Measurements from ENCODE around the gene MMP20.

Gene MMP20

GRCh38 chr11:102572554-102573220, 52.4 kb downstream of the MMP20 start:
- no peak overlapping the region for H3K4me3 Mint-ChIP-seq
- peaks cover 9% of the 10 kb centered on the region for H3K9me3 Mint-ChIP-seq
- no peaks in the 10 kb centered on the region for H3K27me3 Mint-ChIP-seq
- H3K27ac Mint-ChIP-seq = no peak overlapping the region
- peaks cover 19% of the 10 kb centered on the region for H3K4me1 Mint-ChIP-seq (ENCODE audit: low read depth)
- DNase-seq = no peak
- no peaks in the 10 kb centered on the region for H3K36me3 Mint-ChIP-seq (ENCODE audit: low read depth)

GRCh38 chr11:102568851-102569250, 56.3 kb downstream of the MMP20 start:
- Mint-ChIP-seq H3K27ac (no peak overlapping the region), H3K27me3 (no peaks in the 10 kb centered on the region), H3K4me1 (ENCODE audit: low read depth) (peaks cover 6% of the 10 kb centered on the region), H3K36me3 (ENCODE audit: low read depth) (no peaks in the 10 kb centered on the region), H3K9me3 (peaks cover 16% of the 10 kb centered on the region), H3K4me3 (no peak overlapping the region)
- DNase-seq = no peak

- DNase-seq = no peak
- Mint-ChIP-seq H3K27ac (no peak overlapping the region), H3K27me3 (no peaks in the 10 kb centered on the region), H3K9me3 (peaks cover 16% of the 10 kb centered on the region), H3K4me1 (ENCODE audit: low read depth) (peaks cover 30% of the 10 kb centered on the region), H3K36me3 (ENCODE audit: low read depth) (no peaks in the 10 kb centered on the region), H3K4me3 (no peak overlapping the region)
Observed at GRCh38 chr11:102566112-102566511, 59.0 kb downstream of the MMP20 start.

GRCh38 chr11:102564110-102564509, 61.0 kb downstream of the MMP20 start:
- Mint-ChIP-seq H3K9me3 (peaks cover 15% of the 10 kb centered on the region), H3K4me1 (ENCODE audit: low read depth) (peaks cover 49% of the 10 kb centered on the region), H3K36me3 (ENCODE audit: low read depth) (no peaks in the 10 kb centered on the region), H3K27ac (peak overlapping the region; percentile 26), H3K27me3 (no peaks in the 10 kb centered on the region), H3K4me3 (no peak overlapping the region)
- DNase-seq = no peak

- DNase-seq = no peak
- Mint-ChIP-seq H3K9me3 (peaks cover 7% of the 10 kb centered on the region), H3K27ac (no peak overlapping the region), H3K4me3 (no peak overlapping the region), H3K27me3 (no peaks in the 10 kb centered on the region), H3K4me1 (ENCODE audit: low read depth) (peaks cover 48% of the 10 kb centered on the region), H3K36me3 (ENCODE audit: low read depth) (no peaks in the 10 kb centered on the region)
Observed at GRCh38 chr11:102561636-102562035, 63.5 kb downstream of the MMP20 start.

- no peaks in the 10 kb centered on the region for H3K27me3 Mint-ChIP-seq
- H3K9me3 Mint-ChIP-seq = no peaks in the 10 kb centered on the region
- no peaks in the 10 kb centered on the region for H3K36me3 Mint-ChIP-seq (ENCODE audit: low read depth)
- peak overlapping the region; percentile 82 for H3K27ac Mint-ChIP-seq
- DNase-seq = no peak
- H3K4me3 Mint-ChIP-seq = peak overlapping the region; percentile 48
- peaks cover 48% of the 10 kb centered on the region for H3K4me1 Mint-ChIP-seq (ENCODE audit: low read depth)
Observed at GRCh38 chr11:102560555-102561011, 64.5 kb downstream of the MMP20 start.

- Mint-ChIP-seq H3K27ac (no peak overlapping the region), H3K4me1 (ENCODE audit: low read depth) (peaks cover 48% of the 10 kb centered on the region), H3K9me3 (no peaks in the 10 kb centered on the region), H3K4me3 (no peak overlapping the region), H3K36me3 (ENCODE audit: low read depth) (no peaks in the 10 kb centered on the region), H3K27me3 (no peaks in the 10 kb centered on the region)
- no peak for DNase-seq
Observed at GRCh38 chr11:102559839-102560238, 65.3 kb downstream of the MMP20 start.

GRCh38 chr11:102555091-102555490, 70.0 kb downstream of the MMP20 start:
- no peak overlapping the region for H3K4me3 Mint-ChIP-seq
- H3K36me3 Mint-ChIP-seq (ENCODE audit: low read depth) = no peaks in the 10 kb centered on the region
- H3K27me3 Mint-ChIP-seq = no peaks in the 10 kb centered on the region
- DNase-seq = no peak
- H3K4me1 Mint-ChIP-seq (ENCODE audit: low read depth) = peaks cover 12% of the 10 kb centered on the region
- no peak overlapping the region for H3K27ac Mint-ChIP-seq
- H3K9me3 Mint-ChIP-seq = no peaks in the 10 kb centered on the region

GRCh38 chr11:102553835-102554282, 71.3 kb downstream of the MMP20 start:
- H3K4me1 Mint-ChIP-seq (ENCODE audit: low read depth) = no peaks in the 10 kb centered on the region
- no peak for DNase-seq
- no peaks in the 10 kb centered on the region for H3K36me3 Mint-ChIP-seq (ENCODE audit: low read depth)
- no peaks in the 10 kb centered on the region for H3K27me3 Mint-ChIP-seq
- H3K9me3 Mint-ChIP-seq = no peaks in the 10 kb centered on the region
- no peak overlapping the region for H3K4me3 Mint-ChIP-seq
- no peak overlapping the region for H3K27ac Mint-ChIP-seq

- H3K27me3 Mint-ChIP-seq = no peaks in the 10 kb centered on the region
- no peaks in the 10 kb centered on the region for H3K4me1 Mint-ChIP-seq (ENCODE audit: low read depth)
- no peaks in the 10 kb centered on the region for H3K9me3 Mint-ChIP-seq
- H3K4me3 Mint-ChIP-seq = no peak overlapping the region
- no peak for DNase-seq
- no peak overlapping the region for H3K27ac Mint-ChIP-seq
- no peaks in the 10 kb centered on the region for H3K36me3 Mint-ChIP-seq (ENCODE audit: low read depth)
Observed at GRCh38 chr11:102552447-102553194, 72.5 kb downstream of the MMP20 start.

- no peak overlapping the region for H3K4me3 Mint-ChIP-seq
- H3K27ac Mint-ChIP-seq = no peak overlapping the region
- H3K27me3 Mint-ChIP-seq = no peaks in the 10 kb centered on the region
- no peaks in the 10 kb centered on the region for H3K9me3 Mint-ChIP-seq
- no peak for DNase-seq
- H3K4me1 Mint-ChIP-seq (ENCODE audit: low read depth) = peaks cover 2% of the 10 kb centered on the region
- H3K36me3 Mint-ChIP-seq (ENCODE audit: low read depth) = no peaks in the 10 kb centered on the region
Observed at GRCh38 chr11:102552020-102552419, 73.1 kb downstream of the MMP20 start.

- no peak for DNase-seq
- H3K36me3 Mint-ChIP-seq (ENCODE audit: low read depth) = no peaks in the 10 kb centered on the region
- H3K9me3 Mint-ChIP-seq = no peaks in the 10 kb centered on the region
- H3K27me3 Mint-ChIP-seq = no peaks in the 10 kb centered on the region
- peaks cover 7% of the 10 kb centered on the region for H3K4me1 Mint-ChIP-seq (ENCODE audit: low read depth)
- no peak overlapping the region for H3K4me3 Mint-ChIP-seq
- no peak overlapping the region for H3K27ac Mint-ChIP-seq
Observed at GRCh38 chr11:102551169-102551781, 73.9 kb downstream of the MMP20 start.

- Mint-ChIP-seq H3K4me3 (no peak overlapping the region), H3K9me3 (no peaks in the 10 kb centered on the region), H3K4me1 (ENCODE audit: low read depth) (peaks cover 15% of the 10 kb centered on the region), H3K27ac (no peak overlapping the region), H3K36me3 (ENCODE audit: low read depth) (no peaks in the 10 kb centered on the region), H3K27me3 (no peaks in the 10 kb centered on the region)
- no peak for DNase-seq
Observed at GRCh38 chr11:102546923-102547471, 78.1 kb downstream of the MMP20 start.

- no peaks in the 10 kb centered on the region for H3K9me3 Mint-ChIP-seq
- no peaks in the 10 kb centered on the region for H3K27me3 Mint-ChIP-seq
- H3K4me1 Mint-ChIP-seq (ENCODE audit: low read depth) = peaks cover 15% of the 10 kb centered on the region
- DNase-seq = no peak
- H3K4me3 Mint-ChIP-seq = no peak overlapping the region
- no peak overlapping the region for H3K27ac Mint-ChIP-seq
- H3K36me3 Mint-ChIP-seq (ENCODE audit: low read depth) = no peaks in the 10 kb centered on the region
Observed at GRCh38 chr11:102546427-102546826, 78.7 kb downstream of the MMP20 start.

- DNase-seq = no peak
- Mint-ChIP-seq H3K9me3 (no peaks in the 10 kb centered on the region), H3K4me3 (no peak overlapping the region), H3K27me3 (no peaks in the 10 kb centered on the region), H3K36me3 (ENCODE audit: low read depth) (no peaks in the 10 kb centered on the region), H3K4me1 (ENCODE audit: low read depth) (peaks cover 15% of the 10 kb centered on the region), H3K27ac (no peak overlapping the region)
Observed at GRCh38 chr11:102545701-102546100, 79.4 kb downstream of the MMP20 start.

Measured in activated T-cell treated with anti-CD3 and anti-CD28 coated beads, Interleukin-2, amount 50 U/mL, for 24 hours (primary cell).